HEK293T (cell line): ENCODE results near the gene CPSF4L.

Source experiments
- ARNT ChIP-seq: fragments of 450-650 bp; IDR thresholded peaks from 2 replicates; pipeline ENCODE4 v1.6.1; 2017; ENCODE audit warnings: mild to moderate bottlenecking
- BHLHE40 ChIP-seq: fragments of 450-650 bp; IDR thresholded peaks from 2 replicates; pipeline ENCODE4 v1.6.1; 2016; ENCODE audit warnings: mild to moderate bottlenecking, moderate library complexity, borderline replicate concordance
- ELF4 ChIP-seq: fragments of 450-650 bp; IDR thresholded peaks from 2 replicates; pipeline ENCODE4 v1.6.1; 2017; ENCODE audit warnings: antibody characterized with exemption
- FOXK2 ChIP-seq: fragments of 450-650 bp; IDR thresholded peaks from 2 replicates; pipeline ENCODE4 v1.6.1; 2016; ENCODE audit warnings: mild to moderate bottlenecking
- HDGF ChIP-seq: fragments of 450-650 bp; IDR thresholded peaks from 2 replicates; pipeline ENCODE4 v1.6.1; 2017; ENCODE audit warnings: antibody characterized with exemption, borderline replicate concordance
- NFRKB ChIP-seq: fragments of 450-650 bp; IDR thresholded peaks from 2 replicates; pipeline ENCODE4 v1.6.1; 2016; ENCODE audit warnings: mild to moderate bottlenecking, moderate library complexity
- SP1 ChIP-seq: fragments of 450-650 bp; IDR thresholded peaks from 2 replicates; pipeline ENCODE4 v1.6.1; 2017
- SUZ12 ChIP-seq: fragments of 450-650 bp; IDR thresholded peaks from 2 replicates; pipeline ENCODE4 v1.6.1; 2016; ENCODE audit warnings: mild to moderate bottlenecking

DNA sequence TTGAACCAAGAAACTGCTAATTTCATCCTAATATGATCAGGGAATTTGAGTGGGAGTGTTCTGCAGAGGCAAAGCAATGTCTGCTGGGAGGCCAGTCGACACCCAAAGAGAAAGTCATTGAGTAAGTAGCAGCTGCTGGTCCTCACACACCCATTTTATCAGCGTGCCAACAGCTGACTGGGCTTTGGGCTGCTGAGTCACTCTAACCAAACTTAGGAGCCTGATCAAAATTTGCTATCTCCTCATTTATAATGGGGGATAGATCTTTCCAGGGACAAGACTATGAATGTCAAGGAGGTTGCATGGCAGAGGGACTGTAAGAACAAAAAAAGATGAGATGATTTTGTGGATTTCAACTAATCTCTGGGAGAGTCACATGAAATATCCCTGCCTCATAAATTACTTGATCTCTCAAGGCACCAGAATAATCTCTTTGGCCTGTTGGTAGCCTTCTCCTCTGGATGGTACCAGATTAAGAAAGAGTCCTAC is 32.9 kb downstream of the CPSF4L start:
- TF ChIP-seq ARNT (no peak), BHLHE40 (no peak), NFRKB (no peak), SUZ12 (no peak), ELF4 (no peak), FOXK2 (no peak), SP1 (no peak), HDGF (no peak)
